T-helper 2 cell (primary cell): ENCODE measurements around the gene ACTG1.
A peak's percentile ranks its signal among the peaks of the same experiment; 100 is the strongest.

ENCODE experiments used
- DNase-seq, 5 experiments: peaks; one replicate each; pipeline versions ENCODE4 v3.0.0 to v3.0.0-alpha.2; 2012 to 2022

ACTG1 gene

GRCh38 chr17:81492706-81493105, 19.9 kb downstream of the ACTG1 start:
- no peak for DNase-seq

- no peak for DNase-seq
Measured at GRCh38 chr17:81492202-81492601, 20.4 kb downstream of the ACTG1 start.

GRCh38 chr17:81491761-81492160, 20.8 kb downstream of the ACTG1 start:
- no peak for DNase-seq

- no peak for DNase-seq
Measured at GRCh38 chr17:81491181-81491581, 21.4 kb downstream of the ACTG1 start.

GRCh38 chr17:81489998-81490992, 22.3 kb downstream of the ACTG1 start:
- no peak for DNase-seq

- DNase-seq = no peak
Measured at GRCh38 chr17:81489012-81489997, 23.3 kb downstream of the ACTG1 start.

GRCh38 chr17:81488276-81488860, 24.2 kb downstream of the ACTG1 start:
- DNase-seq = peak in 1 of 5 experiments; percentile 45

GRCh38 chr17:81487487-81488275, 24.9 kb downstream of the ACTG1 start:
- peak; percentile 41 to 87 (median 71) for DNase-seq

- DNase-seq = no peak
Measured at GRCh38 chr17:81487089-81487486, 25.5 kb downstream of the ACTG1 start.

- DNase-seq = no peak
Measured at GRCh38 chr17:81486199-81486810, 26.3 kb downstream of the ACTG1 start.

- DNase-seq = peak; percentile 75 to 86 (median 80)
Measured at GRCh38 chr17:81484195-81484979, 28.2 kb downstream of the ACTG1 start.

GRCh38 chr17:81483862-81484194, 28.8 kb downstream of the ACTG1 start:
- no peak for DNase-seq

GRCh38 chr17:81483085-81483861, 29.3 kb downstream of the ACTG1 start:
- no peak for DNase-seq

- DNase-seq = no peak
Measured at GRCh38 chr17:81482673-81483072, 29.9 kb downstream of the ACTG1 start.

- DNase-seq = no peak
Measured at GRCh38 chr17:81481815-81482505, 30.6 kb downstream of the ACTG1 start.

- DNase-seq = peak; percentile 22 to 74 (median 36)
Measured at GRCh38 chr17:81481073-81481799, 31.4 kb downstream of the ACTG1 start.

- no peak for DNase-seq
Measured at GRCh38 chr17:81480140-81481072, 32.2 kb downstream of the ACTG1 start.
